ENCODE measurements around the gene ZFP3. TPM values are rescaled to one million over a fixed set of nuclear protein-coding genes. Genes with fewer than 3 reads are reported as not detected.

ZFP3 gene
- total and polyA plus RNA-seq, 2 experiments from 2014 or later, result 0.55 to 1.6 TPM

DNA sequence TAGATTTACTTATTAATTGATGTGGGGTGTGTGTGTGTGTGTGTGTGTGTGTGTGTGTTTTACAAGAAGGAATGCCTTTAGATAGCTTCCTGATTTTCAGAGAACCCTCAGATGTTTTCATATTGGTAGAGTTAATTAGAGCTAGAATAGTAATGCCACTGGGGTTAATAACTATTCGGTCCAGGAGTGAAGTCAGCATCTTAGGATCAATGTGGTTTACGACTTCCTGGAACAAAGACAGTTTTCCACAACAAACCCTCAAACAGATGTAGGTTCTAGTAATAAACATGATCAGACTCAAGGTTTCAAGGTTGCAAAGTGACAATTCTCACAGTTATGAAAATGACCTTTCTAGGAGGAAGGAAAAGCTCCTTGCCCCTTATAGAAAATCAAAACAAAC lies 30.8 kb upstream of the ZFP3 start (continued):
- TF ChIP-seq, protein P1, sequence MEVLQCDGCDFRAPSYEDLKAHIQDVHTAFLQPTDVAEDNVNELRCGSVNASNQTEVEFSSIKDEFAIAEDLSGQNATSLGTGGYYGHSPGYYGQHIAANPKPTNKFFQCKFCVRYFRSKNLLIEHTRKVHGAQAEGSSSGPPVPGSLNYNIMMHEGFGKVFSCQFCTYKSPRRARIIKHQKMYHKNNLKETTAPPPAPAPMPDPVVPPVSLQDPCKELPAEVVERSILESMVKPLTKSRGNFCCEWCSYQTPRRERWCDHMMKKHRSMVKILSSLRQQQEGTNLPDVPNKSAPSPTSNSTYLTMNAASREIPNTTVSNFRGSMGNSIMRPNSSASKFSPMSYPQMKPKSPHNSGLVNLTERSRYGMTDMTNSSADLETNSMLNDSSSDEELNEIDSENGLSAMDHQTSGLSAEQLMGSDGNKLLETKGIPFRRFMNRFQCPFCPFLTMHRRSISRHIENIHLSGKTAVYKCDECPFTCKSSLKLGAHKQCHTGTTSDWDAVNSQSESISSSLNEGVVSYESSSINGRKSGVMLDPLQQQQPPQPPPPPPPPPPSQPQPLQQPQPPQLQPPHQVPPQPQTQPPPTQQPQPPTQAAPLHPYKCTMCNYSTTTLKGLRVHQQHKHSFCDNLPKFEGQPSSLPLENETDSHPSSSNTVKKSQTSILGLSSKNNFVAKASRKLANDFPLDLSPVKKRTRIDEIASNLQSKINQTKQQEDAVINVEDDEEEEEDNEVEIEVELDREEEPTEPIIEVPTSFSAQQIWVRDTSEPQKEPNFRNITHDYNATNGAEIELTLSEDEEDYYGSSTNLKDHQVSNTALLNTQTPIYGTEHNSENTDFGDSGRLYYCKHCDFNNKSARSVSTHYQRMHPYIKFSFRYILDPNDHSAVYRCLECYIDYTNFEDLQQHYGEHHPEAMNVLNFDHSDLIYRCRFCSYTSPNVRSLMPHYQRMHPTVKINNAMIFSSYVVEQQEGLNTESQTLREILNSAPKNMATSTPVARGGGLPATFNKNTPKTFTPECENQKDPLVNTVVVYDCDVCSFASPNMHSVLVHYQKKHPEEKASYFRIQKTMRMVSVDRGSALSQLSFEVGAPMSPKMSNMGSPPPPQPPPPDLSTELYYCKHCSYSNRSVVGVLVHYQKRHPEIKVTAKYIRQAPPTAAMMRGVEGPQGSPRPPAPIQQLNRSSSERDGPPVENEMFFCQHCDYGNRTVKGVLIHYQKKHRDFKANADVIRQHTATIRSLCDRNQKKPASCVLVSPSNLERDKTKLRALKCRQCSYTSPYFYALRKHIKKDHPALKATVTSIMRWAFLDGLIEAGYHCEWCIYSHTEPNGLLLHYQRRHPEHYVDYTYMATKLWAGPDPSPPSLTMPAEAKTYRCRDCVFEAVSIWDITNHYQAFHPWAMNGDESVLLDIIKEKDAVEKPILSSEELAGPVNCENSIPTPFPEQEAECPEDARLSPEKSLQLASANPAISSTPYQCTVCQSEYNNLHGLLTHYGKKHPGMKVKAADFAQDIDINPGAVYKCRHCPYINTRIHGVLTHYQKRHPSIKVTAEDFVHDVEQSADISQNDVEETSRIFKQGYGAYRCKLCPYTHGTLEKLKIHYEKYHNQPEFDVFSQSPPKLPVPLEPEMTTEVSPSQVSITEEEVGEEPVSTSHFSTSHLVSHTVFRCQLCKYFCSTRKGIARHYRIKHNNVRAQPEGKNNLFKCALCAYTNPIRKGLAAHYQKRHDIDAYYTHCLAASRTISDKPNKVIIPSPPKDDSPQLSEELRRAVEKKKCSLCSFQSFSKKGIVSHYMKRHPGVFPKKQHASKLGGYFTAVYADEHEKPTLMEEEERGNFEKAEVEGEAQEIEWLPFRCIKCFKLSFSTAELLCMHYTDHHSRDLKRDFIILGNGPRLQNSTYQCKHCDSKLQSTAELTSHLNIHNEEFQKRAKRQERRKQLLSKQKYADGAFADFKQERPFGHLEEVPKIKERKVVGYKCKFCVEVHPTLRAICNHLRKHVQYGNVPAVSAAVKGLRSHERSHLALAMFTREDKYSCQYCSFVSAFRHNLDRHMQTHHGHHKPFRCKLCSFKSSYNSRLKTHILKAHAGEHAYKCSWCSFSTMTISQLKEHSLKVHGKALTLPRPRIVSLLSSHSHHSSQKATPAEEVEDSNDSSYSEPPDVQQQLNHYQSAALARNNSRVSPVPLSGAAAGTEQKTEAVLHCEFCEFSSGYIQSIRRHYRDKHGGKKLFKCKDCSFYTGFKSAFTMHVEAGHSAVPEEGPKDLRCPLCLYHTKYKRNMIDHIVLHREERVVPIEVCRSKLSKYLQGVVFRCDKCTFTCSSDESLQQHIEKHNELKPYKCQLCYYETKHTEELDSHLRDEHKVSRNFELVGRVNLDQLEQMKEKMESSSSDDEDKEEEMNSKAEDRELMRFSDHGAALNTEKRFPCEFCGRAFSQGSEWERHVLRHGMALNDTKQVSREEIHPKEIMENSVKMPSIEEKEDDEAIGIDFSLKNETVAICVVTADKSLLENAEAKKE (CRISPR knock-in tag; IDR thresholded peaks at IDR 0.05), result no peak
- TF ChIP-seq, protein P2, sequence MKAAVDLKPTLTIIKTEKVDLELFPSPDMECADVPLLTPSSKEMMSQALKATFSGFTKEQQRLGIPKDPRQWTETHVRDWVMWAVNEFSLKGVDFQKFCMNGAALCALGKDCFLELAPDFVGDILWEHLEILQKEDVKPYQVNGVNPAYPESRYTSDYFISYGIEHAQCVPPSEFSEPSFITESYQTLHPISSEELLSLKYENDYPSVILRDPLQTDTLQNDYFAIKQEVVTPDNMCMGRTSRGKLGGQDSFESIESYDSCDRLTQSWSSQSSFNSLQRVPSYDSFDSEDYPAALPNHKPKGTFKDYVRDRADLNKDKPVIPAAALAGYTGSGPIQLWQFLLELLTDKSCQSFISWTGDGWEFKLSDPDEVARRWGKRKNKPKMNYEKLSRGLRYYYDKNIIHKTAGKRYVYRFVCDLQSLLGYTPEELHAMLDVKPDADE (IDR thresholded peaks at IDR 0.05), result no peak
- TF ChIP-seq, protein P3, sequence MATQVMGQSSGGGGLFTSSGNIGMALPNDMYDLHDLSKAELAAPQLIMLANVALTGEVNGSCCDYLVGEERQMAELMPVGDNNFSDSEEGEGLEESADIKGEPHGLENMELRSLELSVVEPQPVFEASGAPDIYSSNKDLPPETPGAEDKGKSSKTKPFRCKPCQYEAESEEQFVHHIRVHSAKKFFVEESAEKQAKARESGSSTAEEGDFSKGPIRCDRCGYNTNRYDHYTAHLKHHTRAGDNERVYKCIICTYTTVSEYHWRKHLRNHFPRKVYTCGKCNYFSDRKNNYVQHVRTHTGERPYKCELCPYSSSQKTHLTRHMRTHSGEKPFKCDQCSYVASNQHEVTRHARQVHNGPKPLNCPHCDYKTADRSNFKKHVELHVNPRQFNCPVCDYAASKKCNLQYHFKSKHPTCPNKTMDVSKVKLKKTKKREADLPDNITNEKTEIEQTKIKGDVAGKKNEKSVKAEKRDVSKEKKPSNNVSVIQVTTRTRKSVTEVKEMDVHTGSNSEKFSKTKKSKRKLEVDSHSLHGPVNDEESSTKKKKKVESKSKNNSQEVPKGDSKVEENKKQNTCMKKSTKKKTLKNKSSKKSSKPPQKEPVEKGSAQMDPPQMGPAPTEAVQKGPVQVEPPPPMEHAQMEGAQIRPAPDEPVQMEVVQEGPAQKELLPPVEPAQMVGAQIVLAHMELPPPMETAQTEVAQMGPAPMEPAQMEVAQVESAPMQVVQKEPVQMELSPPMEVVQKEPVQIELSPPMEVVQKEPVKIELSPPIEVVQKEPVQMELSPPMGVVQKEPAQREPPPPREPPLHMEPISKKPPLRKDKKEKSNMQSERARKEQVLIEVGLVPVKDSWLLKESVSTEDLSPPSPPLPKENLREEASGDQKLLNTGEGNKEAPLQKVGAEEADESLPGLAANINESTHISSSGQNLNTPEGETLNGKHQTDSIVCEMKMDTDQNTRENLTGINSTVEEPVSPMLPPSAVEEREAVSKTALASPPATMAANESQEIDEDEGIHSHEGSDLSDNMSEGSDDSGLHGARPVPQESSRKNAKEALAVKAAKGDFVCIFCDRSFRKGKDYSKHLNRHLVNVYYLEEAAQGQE (IDR thresholded peaks at IDR 0.05; ENCODE audit: unreplicated experiment), result no peak
- TF ChIP-seq EZH2phosphoT487 (IDR thresholded peaks at IDR 0.05; ENCODE audit: unreplicated experiment), result no peak
- TF ChIP-seq, protein P4, sequence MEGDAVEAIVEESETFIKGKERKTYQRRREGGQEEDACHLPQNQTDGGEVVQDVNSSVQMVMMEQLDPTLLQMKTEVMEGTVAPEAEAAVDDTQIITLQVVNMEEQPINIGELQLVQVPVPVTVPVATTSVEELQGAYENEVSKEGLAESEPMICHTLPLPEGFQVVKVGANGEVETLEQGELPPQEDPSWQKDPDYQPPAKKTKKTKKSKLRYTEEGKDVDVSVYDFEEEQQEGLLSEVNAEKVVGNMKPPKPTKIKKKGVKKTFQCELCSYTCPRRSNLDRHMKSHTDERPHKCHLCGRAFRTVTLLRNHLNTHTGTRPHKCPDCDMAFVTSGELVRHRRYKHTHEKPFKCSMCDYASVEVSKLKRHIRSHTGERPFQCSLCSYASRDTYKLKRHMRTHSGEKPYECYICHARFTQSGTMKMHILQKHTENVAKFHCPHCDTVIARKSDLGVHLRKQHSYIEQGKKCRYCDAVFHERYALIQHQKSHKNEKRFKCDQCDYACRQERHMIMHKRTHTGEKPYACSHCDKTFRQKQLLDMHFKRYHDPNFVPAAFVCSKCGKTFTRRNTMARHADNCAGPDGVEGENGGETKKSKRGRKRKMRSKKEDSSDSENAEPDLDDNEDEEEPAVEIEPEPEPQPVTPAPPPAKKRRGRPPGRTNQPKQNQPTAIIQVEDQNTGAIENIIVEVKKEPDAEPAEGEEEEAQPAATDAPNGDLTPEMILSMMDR (conservative IDR thresholded peaks at IDR 0.05; ENCODE audit: low read depth in 2 of 2), result no peak
- TF ChIP-seq NANOG (IDR thresholded peaks at IDR 0.05; ENCODE audit: borderline replicate concordance), result no peak
- no peak for TF ChIP-seq POLR2AphosphoS5 (IDR thresholded peaks at IDR 0.05; ENCODE audit: low read depth)

All from GM23338 (cell line).